Central memory CD4-positive, alpha-beta T cell (primary cell): ENCODE data around the gene MTMR3.
"Not testable (repeated sequence)": the region's sequence is repeated elsewhere in the genome, so short reads cannot be mapped to it uniquely, and the experiment has no call there.

Source experiments
- DNase-seq: peaks from one replicate; pipeline ENCODE4 v3.0.0; 2022
- total RNA-seq, 3 experiments: gene quantifications; one replicate each; lab custom pipeline; 2026; lab: John Stamatoyannopoulos, UW

Gene MTMR3
- 52.7 to 143 (median 121) reads per million in 3 experiments for total RNA-seq

DNA sequence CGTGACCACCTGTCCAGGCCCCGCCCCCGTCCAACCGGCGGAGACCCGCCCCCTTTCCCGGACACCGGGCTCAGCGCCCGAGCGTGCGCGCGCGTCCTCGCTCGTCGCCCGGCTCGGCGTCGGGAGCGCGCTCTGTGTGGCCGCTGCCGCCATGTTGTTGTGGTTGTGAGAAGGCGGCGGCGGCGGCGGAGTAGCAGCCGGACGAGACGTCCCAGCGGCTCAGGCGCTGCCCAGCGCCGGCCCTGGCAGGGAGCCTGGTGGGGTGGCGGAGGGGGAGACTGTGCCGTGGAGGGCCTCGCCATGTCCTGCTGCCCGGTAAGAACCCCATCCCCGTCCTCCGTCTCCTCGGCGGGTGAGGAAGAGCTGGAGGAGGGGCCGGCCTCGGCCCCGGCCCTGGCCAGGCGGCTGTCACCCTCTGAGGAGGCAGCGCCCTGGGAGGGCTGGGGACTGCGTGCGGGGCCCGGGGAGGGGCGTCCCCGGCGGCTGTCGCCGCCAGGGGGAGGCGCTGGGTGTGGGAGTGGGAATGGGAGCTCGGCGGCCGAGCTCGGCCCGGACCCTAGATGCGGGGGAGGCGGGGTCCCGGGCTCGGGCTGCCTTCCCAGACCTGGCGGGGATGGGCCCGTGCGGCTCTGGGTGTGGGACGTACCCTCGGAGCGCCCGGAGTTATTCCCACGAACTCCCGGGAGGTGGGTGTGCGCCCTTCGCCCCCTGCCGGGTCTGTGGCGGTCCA is at the start of gene MTMR3:
Gene MTMR3, plus strand, starts transcription at position 130 of the 730 bp plus-strand sequence. CDS start 87,886 bp downstream, outside the sequence.
- DNase-seq: peak; percentile 84

DNA sequence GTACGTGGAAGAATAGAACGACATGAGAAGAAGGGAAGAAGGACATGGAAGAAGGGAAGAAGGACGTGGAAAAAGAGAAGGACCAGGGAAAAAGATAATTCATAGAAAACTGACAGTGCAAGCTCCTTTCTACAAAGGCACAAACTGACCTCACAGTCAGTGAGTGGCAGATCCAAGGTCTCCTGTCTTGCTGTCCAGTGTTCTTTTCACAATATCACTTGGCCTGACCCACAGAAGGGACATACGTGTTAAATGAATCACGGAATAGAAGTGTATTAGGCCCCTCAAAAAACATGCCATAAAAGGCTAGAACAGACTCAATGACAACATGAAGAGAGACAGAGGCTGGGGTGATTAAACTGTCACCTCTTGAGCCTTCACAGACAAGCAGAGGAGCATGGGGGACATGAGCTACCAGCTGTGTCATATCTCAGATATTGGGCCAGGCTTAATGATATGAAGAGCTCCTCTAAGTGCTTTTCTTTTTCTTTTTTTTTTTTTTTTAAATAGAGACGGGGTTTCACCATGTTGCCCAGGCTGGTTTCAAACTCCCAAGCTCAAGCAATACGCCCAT is 49.5 kb upstream of the MTMR3 start:
- no peak for DNase-seq

DNA sequence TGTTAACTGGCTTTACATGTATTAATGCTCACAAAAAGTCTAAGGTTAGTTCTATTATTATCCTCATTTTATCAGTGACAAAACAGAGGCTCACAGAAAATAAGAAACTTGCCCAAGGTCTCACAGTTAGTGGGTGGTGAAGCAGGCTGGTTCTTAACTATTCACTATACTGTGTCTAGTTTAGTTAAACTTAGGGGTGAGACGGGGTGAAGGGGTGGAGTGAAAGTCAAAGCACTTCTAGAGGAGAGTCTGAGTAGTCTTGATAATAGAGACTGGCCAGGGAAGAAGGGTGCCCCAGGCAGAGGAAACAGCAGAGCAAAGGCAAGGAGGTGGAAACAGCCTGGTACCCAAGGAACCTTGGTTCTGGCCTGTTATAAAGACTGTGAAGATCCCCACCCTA is 48.9 kb upstream of the MTMR3 start:
- no peak for DNase-seq

DNA sequence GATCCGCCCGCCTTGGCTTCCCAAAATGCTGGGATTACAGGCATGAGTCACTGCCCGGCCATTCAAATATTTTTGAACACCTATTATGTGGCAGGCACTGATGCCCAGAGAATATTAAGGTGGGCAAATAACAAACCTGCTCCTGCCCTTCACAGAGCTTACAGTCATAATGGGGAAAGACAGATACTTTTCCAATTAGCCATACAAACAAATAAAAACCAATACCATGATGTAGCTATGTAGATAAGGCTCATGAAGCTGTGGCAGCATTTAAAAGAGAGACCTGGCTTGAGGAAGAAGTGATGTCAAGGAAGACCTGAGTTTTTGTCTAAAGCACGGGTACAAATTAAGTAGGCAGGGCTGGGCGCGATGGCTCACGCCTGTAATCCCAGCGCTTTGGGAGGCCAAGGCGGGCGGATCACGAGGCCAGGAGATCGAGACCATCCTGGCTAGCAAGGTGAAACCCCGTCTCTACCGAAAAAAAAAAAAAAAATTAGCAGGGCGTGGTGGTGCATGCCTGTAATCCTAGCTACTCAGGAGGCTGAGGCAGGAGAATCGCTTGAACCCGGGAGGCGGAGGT is 46.1 kb upstream of the MTMR3 start:
- not testable (repeated sequence) for DNase-seq

DNA sequence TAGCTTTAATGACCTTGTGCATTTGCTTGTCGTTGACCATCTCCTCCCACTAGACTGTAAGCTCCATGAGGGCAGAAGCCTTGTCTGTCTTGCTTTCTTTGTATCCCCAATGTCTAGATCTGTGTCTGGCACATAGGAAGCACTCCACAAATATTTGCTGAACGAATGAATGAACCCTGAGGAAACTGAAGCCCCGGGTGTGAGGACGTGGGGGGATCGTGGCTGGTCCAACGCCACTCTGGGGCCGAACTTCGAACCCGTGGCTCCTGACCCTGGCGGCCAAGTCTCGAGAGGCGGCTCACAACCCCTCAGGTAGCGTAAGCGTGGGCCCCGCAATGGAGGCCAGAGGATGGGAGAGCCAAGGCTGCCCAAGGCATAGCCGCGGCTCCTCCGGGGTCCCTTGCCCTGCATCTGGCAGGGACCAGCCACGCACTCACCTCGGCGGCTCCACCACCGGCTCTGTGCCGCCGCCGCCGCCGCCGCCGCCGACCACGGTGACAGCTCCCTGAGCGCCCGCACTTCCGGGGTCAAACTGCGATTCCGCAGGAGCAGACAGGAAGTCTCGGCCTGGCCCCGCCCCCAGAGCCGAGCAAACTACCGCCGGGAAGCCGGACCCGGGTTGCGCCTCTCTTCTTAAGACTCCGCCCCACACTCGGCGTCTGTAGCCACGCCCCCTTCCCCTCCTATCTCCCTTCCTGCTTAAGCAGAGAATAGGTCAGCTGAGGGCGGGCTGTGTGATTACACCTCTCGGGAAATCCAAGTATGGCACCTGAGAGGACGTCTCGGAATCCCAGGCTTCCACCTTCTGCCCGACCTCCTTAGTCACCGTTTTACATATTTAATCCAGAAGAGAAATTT is 45.0 kb upstream of the MTMR3 start, which contains the start of gene ASCC2:
Gene ASCC2, minus strand, starts transcription at position 534 of the 858 bp plus-strand sequence. CDS start 5,949 bp downstream, outside the sequence.
- peak; percentile 98 for DNase-seq

DNA sequence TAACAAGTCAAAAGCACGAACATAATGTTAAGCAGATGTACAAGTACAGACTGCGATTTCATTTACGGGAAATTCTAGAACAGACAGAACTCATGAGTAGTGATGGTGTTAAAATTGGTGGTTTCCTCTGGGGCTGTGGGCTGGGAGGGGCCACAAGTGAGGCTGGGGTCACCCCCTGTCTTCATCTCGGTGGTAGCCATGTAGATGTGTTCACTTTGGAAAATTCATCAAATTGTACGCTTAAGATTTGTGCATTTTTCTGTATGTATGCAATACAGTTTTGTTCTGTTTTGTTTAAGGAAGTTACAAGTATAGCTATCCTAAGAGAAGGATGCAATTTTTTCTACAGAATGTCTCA is 44.4 kb upstream of the MTMR3 start:
- no peak for DNase-seq

DNA sequence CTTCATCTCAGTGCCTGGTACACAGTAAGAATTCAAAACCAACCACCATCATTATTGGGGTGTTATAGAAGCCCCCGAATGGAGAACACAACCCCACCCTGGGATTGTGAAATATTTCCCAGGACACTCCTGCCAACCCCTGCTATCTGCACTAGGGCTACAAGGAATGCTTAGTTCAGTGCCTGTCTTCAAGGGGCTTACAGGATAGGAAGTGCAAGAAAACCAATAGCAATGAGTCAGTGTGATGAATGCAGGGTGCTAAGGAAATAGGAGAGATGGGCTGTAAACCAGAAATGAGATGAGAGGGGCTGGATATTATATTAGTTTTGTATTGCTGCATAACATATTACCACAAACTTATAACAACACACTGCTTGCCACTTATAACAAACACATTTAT is 43.9 kb upstream of the MTMR3 start:
- no peak for DNase-seq

DNA sequence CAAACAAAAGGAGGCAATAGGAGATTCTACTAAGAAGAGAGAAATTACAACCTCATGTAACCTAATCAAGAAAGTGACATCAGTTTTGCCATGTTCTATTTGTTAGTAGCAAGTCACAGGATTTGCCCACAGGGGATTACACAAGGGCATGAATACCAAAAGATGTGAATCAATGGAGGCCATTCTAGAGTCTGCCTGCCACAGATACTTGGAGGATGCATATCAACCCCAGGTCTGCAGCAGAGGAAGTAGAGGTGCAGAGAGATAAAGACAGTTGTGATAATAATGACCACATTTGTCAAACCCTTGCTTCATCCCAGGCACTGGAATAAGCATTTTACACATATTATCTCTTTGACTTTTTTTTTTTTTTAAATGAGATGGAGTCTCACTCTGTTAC is 42.5 kb upstream of the MTMR3 start:
- DNase-seq: no peak

DNA sequence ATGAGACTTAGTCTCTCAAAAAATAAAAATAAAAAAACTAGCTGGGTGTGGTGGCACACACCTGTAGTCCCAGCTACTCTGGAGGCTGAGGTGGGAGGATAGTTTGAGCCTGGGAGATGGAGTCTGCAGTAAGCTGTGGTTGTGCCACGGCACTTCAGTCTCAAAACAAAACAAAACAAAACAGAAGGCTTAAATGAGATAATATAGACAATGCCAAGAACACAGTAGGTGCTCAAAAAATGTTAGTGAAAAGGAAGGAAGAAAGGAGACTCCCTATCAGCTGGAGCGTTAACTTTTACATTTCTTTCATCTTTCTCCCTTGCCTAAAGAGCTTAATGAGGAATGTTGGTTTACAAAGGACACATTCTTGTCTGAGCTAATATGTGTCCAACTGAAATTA is 40.8 kb upstream of the MTMR3 start:
- DNase-seq: no peak

DNA sequence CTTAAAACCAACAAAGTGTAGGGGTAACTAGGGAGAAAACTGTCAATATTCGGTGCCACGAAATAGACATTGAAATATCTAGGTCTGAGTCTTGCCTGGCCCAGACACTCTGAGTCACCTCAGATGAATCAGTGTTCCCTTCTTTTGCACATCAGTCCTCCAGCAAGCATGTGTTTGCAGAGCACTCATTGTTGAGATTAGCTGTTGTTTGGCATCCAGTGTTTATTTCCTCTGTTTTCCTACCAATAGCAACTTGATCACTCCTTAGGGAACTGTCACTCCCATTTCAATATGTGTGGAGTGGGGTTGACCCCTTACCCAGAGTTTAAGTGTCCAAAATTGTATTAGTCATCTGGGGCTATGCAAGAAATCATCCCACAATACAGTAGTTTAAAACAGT is 40.2 kb upstream of the MTMR3 start:
- no peak for DNase-seq

DNA sequence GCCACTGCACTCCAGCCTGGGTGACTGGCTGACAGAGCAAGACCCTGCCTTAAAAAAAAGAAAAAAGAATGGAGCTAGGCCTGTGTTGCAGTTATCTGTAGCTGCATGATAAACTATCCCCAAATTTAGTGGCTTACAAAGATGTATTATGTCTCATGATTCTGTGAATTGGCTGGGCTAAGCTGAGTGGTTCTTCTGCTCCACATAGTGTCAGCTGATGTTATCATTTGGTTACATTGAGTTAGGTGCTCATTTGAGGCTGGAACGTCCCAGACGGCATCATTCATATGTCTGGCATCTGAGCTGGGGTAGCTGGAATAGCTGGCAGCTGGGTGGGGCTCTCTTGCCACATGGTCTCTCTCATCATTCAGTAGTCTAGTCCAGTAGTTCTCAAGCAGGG is 36.7 kb upstream of the MTMR3 start:
- DNase-seq: no peak

DNA sequence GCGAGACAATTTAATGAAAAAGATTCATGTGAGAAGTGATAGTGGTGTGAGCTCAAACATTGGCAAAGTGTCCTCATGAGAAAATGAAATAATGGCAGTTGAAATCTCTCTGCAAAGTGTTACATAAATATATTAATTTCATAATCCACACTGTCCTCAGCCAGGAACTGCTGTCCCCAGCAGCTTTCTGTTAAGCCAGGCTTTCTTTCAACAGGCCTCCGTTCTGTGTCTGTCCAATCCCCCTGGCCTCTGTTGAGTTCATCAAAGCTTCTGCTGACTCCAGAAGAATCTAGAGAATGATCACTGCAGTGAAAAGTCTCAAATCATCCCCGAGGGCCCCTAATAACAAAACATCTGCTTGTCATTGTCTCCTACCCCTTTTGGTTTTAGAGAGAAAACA is 34.9 kb upstream of the MTMR3 start:
- no peak for DNase-seq

DNA sequence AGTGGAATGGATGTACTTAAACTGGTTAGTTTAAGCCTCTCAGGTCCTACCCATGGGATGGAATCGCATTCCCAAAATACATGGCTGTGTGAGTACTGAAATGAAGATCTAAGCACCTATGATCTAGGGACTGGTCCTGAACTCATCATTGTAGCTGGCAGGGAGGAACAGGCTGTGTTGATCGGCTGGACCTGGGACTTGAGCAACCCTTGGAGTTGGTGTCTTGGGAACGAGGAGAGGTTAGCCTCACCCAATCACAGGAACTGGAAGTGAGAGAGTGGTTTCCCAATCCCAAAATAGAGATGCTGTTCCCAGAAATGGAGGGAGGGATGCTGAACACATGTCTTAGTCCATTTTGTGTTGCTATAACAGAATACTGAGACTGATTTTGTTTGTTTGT is 28.5 kb upstream of the MTMR3 start:
- DNase-seq: no peak

DNA sequence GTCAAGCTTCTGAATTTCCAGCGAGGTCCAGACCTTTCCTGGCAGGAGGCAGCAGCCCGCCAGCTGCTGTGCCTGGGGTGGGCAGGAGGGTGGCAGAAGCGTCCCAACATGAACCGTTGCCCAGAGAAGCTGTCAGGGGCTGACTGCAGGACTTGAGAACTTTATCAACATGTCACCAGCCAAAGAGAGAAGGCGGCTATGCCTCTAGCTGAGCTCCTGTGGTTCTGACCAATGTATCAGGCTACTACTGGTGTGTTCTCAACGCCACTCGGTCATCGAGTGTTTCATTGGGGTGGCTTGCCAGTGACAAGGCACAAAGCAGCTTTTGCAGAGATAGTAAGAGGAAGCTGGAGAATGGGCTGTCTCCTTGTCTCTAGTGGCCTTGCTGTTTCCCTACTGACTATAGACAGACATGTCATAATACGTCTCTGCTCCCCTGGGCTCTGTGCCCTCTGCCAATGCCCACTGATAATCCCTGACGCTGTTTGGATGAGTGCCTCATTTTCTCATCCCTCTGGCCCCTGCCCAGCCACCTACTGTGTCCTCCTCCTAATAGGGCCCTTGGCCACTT is 27.3 kb upstream of the MTMR3 start:
- DNase-seq: no peak

DNA sequence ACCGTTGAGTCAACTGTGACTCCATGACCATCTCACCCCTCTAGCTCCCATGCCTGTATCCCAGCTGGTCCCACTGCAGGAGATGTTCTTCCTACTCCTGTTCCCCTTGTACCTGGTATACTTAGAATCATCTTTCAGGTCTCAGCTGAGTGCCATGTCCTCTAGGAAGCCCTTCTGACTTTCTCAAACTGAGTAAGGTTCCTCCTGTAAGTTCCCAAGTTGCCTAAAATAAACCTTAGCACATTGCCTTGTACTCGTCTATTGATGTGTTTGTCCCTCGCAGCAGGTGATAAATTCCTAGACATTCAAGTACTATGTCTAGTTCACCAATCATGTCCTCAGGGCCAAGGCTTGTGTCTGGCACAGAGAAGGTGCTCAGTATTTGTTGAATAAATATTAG is 26.5 kb upstream of the MTMR3 start:
- no peak for DNase-seq

DNA sequence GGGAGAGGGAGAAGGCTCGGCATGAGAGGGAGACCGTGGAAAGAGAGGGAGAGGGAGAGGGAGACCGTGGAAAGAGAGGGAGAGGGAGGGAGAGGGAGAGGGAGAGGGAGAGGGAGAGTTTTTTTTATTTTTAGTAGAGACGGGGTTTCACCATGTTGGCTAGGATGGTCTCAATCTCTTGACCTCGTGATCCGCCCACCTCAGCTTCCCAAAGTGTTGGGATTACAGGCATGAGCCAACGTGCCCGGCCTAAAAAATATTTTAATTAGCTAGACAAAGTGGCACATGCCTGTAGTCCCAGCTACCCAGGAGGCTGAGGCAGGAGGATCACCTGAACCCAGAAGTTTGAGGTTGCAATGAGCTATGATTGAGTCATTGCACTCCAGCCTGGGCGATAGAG is 23.9 kb upstream of the MTMR3 start:
- DNase-seq: not testable (repeated sequence)

DNA sequence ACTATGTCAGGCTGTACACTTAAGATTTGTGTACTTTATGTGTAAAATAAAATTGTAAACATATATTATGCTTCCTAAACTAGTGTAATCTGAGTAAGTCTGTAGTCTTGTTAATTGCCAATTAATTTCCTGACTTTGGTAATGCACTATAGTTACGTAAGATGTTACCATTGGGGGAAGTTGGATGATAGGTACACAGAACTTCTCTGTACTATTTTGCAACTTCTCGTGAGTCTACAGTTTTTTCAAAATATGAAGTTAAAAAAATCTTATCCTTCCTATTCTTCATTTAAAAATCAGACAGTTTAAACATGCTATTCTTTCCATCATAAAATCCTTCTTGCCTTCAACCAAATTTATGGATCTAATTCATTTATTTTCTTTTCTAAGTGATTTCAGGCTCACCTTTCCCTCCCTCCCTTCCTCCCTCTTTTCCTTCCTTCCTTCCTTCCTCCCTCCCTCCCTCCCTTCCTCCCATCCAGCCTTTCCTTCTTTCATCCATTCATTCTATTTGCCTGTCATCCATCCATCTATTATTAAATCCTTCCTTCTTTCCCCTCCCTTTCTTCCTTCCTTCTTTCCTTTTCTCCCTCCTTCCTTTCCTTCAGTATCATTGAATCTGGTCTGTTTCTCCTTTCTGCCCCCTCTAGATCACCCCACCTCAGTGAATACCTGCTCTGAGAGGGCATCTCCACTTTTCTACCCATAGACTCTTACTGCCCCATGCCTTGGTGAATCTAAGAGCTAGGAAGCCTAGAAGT is 22.8 kb upstream of the MTMR3 start:
- DNase-seq: no peak

DNA sequence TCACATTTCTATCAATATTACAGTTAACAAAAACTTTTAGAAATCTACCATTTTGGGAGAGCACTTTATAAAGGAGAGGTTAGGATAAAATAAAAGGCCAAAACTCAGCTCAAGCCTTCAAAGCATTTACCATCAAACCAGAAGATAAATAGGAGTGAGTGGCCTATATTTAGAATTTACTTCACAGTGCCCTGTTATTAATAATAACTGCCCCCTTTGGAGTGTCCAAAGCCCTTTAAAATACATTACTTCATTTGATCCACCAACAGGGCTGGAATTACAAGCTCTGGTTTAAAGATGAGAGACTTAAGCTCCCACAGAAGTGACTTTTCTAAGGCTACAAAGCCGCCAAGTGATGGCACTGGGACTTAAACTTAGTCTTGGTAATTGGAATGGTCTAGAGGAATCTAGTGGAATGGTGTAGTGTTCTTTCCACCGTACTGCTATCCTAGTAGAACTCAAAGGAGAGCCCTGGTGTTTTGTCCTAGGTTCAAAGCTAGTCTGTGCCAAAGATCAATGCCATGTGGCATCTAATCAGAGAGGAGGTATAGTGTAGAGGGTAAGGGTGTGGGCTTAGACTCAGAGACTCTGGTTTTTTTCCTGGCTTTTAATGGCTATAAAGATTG is 21.2 kb upstream of the MTMR3 start:
- no peak for DNase-seq

DNA sequence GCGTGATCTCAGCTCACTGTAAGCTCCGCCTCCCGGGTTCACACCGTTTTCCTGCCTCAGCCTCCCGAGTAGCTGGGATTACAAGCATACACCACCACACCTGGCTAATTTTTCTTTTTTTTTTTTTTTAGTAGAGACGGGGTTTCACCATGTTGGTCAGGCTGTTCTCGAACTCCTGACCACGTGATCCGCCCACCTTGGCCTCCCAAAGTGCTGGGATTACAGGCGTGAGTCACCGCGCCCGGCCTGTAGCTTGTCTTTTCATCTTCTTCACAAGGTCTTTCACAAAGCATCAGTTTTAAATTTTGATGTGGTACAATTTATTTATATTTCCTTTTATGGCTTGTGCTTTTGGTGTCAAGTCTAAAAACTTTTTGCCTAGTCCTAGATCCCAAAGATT is 17.4 kb upstream of the MTMR3 start:
- DNase-seq: not testable (repeated sequence)

DNA sequence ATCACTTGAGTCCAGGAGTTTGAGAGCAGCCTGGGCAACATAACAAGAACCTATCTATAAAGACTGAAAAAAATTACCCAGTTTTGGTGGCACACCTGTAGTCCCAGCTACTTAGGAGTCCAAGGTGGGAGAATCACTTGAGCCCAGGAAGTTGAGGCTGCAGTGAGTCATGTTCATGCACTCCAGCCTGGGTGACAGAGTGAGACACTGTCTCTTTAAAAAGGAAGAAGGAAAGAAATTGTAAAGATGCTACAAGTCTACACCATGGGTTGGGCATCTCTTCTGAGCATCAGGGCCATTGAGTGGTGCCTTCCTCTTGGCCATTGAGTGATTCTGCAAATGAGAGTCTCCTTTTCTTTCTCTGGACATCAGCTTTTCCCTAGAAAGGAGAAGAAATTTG is 15.7 kb upstream of the MTMR3 start:
- DNase-seq: no peak

DNA sequence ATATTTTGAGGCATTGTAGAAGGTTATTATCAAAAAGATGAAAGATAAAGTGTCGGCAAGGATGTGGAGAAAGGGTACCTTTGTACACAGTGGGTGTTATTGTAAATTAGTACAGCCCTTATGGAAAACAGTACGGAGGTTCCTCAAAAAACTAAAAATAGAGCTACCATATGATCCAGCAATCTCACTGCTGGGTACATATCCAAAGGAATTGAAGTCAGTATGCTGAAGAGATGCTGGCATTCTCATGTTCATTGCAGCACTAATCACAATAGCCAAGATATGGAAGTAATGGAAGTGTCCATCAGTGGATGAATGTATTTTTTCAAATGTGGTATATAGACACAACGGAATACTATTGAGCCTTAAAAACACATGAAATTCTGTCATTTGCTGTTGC is 15.1 kb upstream of the MTMR3 start:
- DNase-seq: no peak

DNA sequence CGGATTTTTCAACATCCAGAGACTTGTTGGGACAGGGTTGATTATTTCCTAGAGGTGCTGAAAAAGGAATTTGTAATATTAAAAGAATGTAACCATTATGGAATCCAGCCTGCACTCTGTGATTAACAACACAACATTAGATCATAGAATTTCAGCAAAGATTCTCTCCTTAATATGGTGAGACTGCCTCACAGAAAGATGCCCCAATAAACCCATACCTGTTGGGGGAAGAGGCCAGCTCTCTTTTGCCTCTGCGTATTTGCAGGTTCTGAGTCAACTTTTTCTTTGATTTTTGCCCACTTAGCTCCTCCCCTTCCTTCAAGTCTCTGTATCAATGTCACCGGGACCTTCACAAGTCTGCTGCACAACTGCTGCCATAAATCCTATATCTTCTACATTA is 12.4 kb upstream of the MTMR3 start:
- DNase-seq: no peak
